GM19238 (cell line): ENCODE results near the gene YWHAG.
"Not testable (repeated sequence)": the region's sequence is repeated elsewhere in the genome, so short reads cannot be mapped to it uniquely, and the experiment has no call there.

Experiments used
- DNase-seq: peaks from one replicate; pipeline ENCODE4 v3.0.0; 2011; ENCODE audit warnings: low spot score; ENCODE audit not compliant: insufficient read length

Gene YWHAG

GRCh38 chr7:76296743-76297740 lies 61.7 kb downstream of the YWHAG start:
- no peak for DNase-seq

GRCh38 chr7:76294344-76295024 lies 64.3 kb downstream of the YWHAG start:
- DNase-seq, result no peak

- no peak for DNase-seq
Observed at GRCh38 chr7:76293407-76293901, 65.3 kb downstream of the YWHAG start.

GRCh38 chr7:76292911-76293310 lies 65.9 kb downstream of the YWHAG start:
- not testable (repeated sequence) for DNase-seq

- no peak for DNase-seq
Observed at GRCh38 chr7:76292213-76292573, 66.6 kb downstream of the YWHAG start.

- peak; percentile 85 for DNase-seq
Observed at GRCh38 chr7:76291351-76292212, 67.2 kb downstream of the YWHAG start.

GRCh38 chr7:76290847-76291350 lies 67.9 kb downstream of the YWHAG start:
- DNase-seq, result not testable (repeated sequence)

GRCh38 chr7:76286842-76287403 lies 71.9 kb downstream of the YWHAG start:
- no peak for DNase-seq

GRCh38 chr7:76285604-76286374 lies 73.0 kb downstream of the YWHAG start:
- DNase-seq, result no peak

- no peak for DNase-seq
Observed at GRCh38 chr7:76283254-76284159, 75.3 kb downstream of the YWHAG start.

GRCh38 chr7:76282344-76283253 lies 76.2 kb downstream of the YWHAG start:
- no peak for DNase-seq

- no peak for DNase-seq
Observed at GRCh38 chr7:76281706-76282343, 77.0 kb downstream of the YWHAG start.

- DNase-seq, result no peak
Observed at GRCh38 chr7:76281006-76281705, 77.6 kb downstream of the YWHAG start.

- DNase-seq, result no peak
Observed at GRCh38 chr7:76280408-76280807, 78.4 kb downstream of the YWHAG start.

GRCh38 chr7:76278540-76278939 lies 80.3 kb downstream of the YWHAG start:
- DNase-seq, result no peak
